Cardiac muscle cell (in vitro differentiated cells and primary cell): ENCODE measurements around the gene PROCR. TPM values are rescaled to one million over a fixed set of nuclear protein-coding genes. Genes with fewer than 3 reads are reported as not detected.

ENCODE experiments used
- DNase-seq, 2 donors: peaks; one replicate each; pipeline versions ENCODE4 v3.0.0 to v3.0.0-alpha.2; 2010 to 2017; ENCODE audit warnings: low read depth in 1 of 2, low spot score in 1 of 2
- H3K27ac ChIP-seq: fragments of 200-600 bp; sonication (generic); 2 replicates; pipeline ENCODE4 v1.5.1; 2016
- H3K27me3 ChIP-seq: fragments of 200-600 bp; sonication (generic); 2 replicates; pipeline ENCODE4 v1.6.0; 2016; ENCODE audit warnings: control low read depth
- H3K36me3 ChIP-seq: fragments of 200-600 bp; sonication (generic); 2 replicates; pipeline ENCODE4 v1.5.1; 2016; ENCODE audit warnings: control low read depth
- H3K4me1 ChIP-seq: fragments of 200-600 bp; sonication (generic); 2 replicates; pipeline ENCODE4 v1.8.1; 2017; ENCODE audit warnings: low read depth, mild to moderate bottlenecking, mixed run types
- H3K4me3 ChIP-seq: fragments of 200-600 bp; sonication (generic); 2 replicates; pipeline ENCODE4 v1.5.1; 2016; ENCODE audit warnings: mild to moderate bottlenecking
- H3K9me3 ChIP-seq: fragments of 200-600 bp; sonication (generic); 2 replicates; pipeline ENCODE4 v1.5.1; 2017; ENCODE audit warnings: low read depth, mild to moderate bottlenecking, control low read depth
- CTCF ChIP-seq: IDR thresholded peaks from 2 replicates; pipeline ENCODE4 v1.5.1; 2012; ENCODE audit warnings: low read depth, mild to moderate bottlenecking, low read length
- polyA plus RNA-seq: library from polyadenylated mRNA; unstranded; fragments of >200 nt; fragmentation: Nextera tagmentation; extraction: Ambion mirVana; gene quantifications from 2 replicates; pipeline ENCODE4 v1.2.1, GENCODE V29; 2016
- total RNA-seq: library from RNA; depleted of rRNA; stranded (reverse); fragments of >200 nt; gene quantifications from 2 replicates; pipeline ENCODE4 v1.2.3, GENCODE V29; 2016

The PROCR gene
- total and polyA plus RNA-seq, 2 experiments from 2014 or later: 11.6 to 13.7 TPM

DNA sequence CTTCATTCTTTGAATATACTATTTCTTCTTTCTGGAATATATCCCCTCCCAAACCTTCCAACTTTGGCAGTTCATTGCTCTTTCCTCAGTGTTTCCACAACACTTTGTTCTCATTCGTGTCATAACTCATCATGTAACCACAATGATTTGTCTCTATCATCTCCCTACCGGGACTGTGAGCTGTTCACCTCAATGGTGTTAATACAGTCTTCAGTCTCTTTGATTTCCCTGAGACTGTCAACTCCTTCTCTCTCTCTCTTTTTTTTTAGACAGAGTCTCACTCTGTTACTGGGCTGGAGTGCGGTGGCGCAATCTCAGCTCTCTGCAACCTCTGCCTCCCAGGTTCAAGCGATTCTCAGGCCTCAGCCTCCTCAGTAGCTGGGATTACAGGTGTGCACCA is 52.1 kb downstream of the PROCR start:
- no peaks in the 10 kb centered on the region for H3K4me1 ChIP-seq
- no peak overlapping the region for H3K4me3 ChIP-seq
- no peak overlapping the region for H3K27ac ChIP-seq
- H3K36me3 ChIP-seq: no peaks in the 10 kb centered on the region
- no peak for DNase-seq
- peaks cover 33% of the 10 kb centered on the region for H3K27me3 ChIP-seq
- no peaks in the 10 kb centered on the region for H3K9me3 ChIP-seq
- TF ChIP-seq CTCF: no peak

- no peaks in the 10 kb centered on the region for H3K4me1 ChIP-seq
- no peak overlapping the region for H3K4me3 ChIP-seq
- H3K27me3 ChIP-seq: peaks cover 36% of the 10 kb centered on the region
- H3K9me3 ChIP-seq: no peaks in the 10 kb centered on the region
- no peak for DNase-seq
- no peaks in the 10 kb centered on the region for H3K36me3 ChIP-seq
- no peak for TF ChIP-seq CTCF
- H3K27ac ChIP-seq: no peak overlapping the region
These were observed 52.7 kb downstream of the PROCR start for GRCh38 chr20:35224536-35224935.

GRCh38 chr20:35225319-35226125 is 53.6 kb downstream of the PROCR start:
- Histone ChIP-seq H3K27ac (no peak overlapping the region), H3K4me3 (no peak overlapping the region), H3K9me3 (no peaks in the 10 kb centered on the region), H3K36me3 (no peaks in the 10 kb centered on the region), H3K27me3 (peaks cover 36% of the 10 kb centered on the region), H3K4me1 (no peaks in the 10 kb centered on the region)
- TF ChIP-seq CTCF: no peak
- peak in 1 of 2 donors; percentile 16 for DNase-seq

GRCh38 chr20:35226126-35226883 is 54.4 kb downstream of the PROCR start, which contains the start of gene MMP24:
TSS of gene MMP24 (plus strand) at chr20:35226690. CDS start at chr20:35226739, 49 bp downstream.
- H3K27ac ChIP-seq: no peak within 1 kb of the TSS
- peaks cover 36% of the 10 kb centered on the region for H3K27me3 ChIP-seq
- no peaks in the 10 kb centered on the region for H3K36me3 ChIP-seq
- no peak for TF ChIP-seq CTCF
- no peak for DNase-seq
- H3K4me1 ChIP-seq: no peaks in the 10 kb centered on the region
- H3K9me3 ChIP-seq: no peaks in the 10 kb centered on the region
- H3K4me3 ChIP-seq: peak within 1 kb of the TSS; percentile 24

Other genes starting within 250 kb of the PROCR start
- gene GSS, start 216.3 kb upstream of the PROCR start, total RNA-seq: 50.5 and 69.5 TPM in 2 replicates
- gene GSS, start 216.3 kb upstream of the PROCR start, polyA plus RNA-seq: 59.9 and 82.9 TPM in 2 replicates
- 30.2 and 73.2 TPM in 2 replicates for gene MYH7B, start 216.2 kb upstream of the PROCR start, total RNA-seq
- gene MYH7B, start 216.2 kb upstream of the PROCR start, polyA plus RNA-seq: 107 and 112 TPM in 2 replicates
- 113 and 120 TPM in 2 replicates for gene TRPC4AP, start 79.3 kb upstream of the PROCR start, total RNA-seq
- gene TRPC4AP, start 79.3 kb upstream of the PROCR start, polyA plus RNA-seq: 123 and 131 TPM in 2 replicates
- 40.1 and 42.1 TPM in 2 replicates for gene EDEM2, start 24.7 kb upstream of the PROCR start, total RNA-seq
- 57.5 and 66.2 TPM in 2 replicates for gene EDEM2, start 24.7 kb upstream of the PROCR start, polyA plus RNA-seq
- 8.7 and 8.9 TPM in 2 replicates for gene MMP24, start 54.6 kb downstream of the PROCR start, total RNA-seq
- gene MMP24, start 54.6 kb downstream of the PROCR start, polyA plus RNA-seq: 3.4 and 5.9 TPM in 2 replicates
- 29.4 and 34.9 TPM in 2 replicates for gene MMP24OS, start 106.0 kb downstream of the PROCR start, total RNA-seq
- gene MMP24OS, start 106.0 kb downstream of the PROCR start, polyA plus RNA-seq: 42.5 and 61.4 TPM in 2 replicates
- 80.4 and 129 TPM in 2 replicates for gene EIF6, start 112.7 kb downstream of the PROCR start, total RNA-seq
- gene EIF6, start 112.7 kb downstream of the PROCR start, polyA plus RNA-seq: 186 and 203 TPM in 2 replicates
- 0.49 TPM in 1 of 2 replicates, not detected in the other for gene FAM83C, start 120.4 kb downstream of the PROCR start, total RNA-seq
- not detected in 2 replicates for gene FAM83C, start 120.4 kb downstream of the PROCR start, polyA plus RNA-seq
- gene UQCC1, start 239.9 kb downstream of the PROCR start, total RNA-seq: 65.6 and 74.4 TPM in 2 replicates
- gene UQCC1, start 239.9 kb downstream of the PROCR start, polyA plus RNA-seq: 96.9 and 101 TPM in 2 replicates